HEK293 (cell line): ENCODE data around the gene BCKDHA.
A peak's percentile ranks its signal among the peaks of the same experiment; 100 is the strongest.

Experiments used
- GLIS1 ChIP-seq: fragments of 450-650 bp; formaldehyde crosslinking; IDR thresholded peaks from 2 replicates; pipeline ENCODE4 v1.5.1; 2016; ENCODE audit warnings: missing biosample characterization, missing genetic modification characterization
- KLF1 ChIP-seq: fragments of 450-650 bp; formaldehyde crosslinking; IDR thresholded peaks from 2 replicates; pipeline ENCODE4 v1.5.1; 2016; ENCODE audit warnings: missing biosample characterization, missing genetic modification characterization
- KLF9 ChIP-seq: fragments of 450-650 bp; formaldehyde crosslinking; IDR thresholded peaks from 2 replicates; pipeline ENCODE4 v1.5.1; 2016; ENCODE audit warnings: missing biosample characterization, missing genetic modification characterization, low read depth
- OVOL3 ChIP-seq: fragments of 450-650 bp; formaldehyde crosslinking; IDR thresholded peaks from 2 replicates; pipeline ENCODE4 v1.5.1; 2016; ENCODE audit warnings: missing biosample characterization, missing genetic modification characterization
- SALL2 ChIP-seq: fragments of 450-650 bp; formaldehyde crosslinking; IDR thresholded peaks from 2 replicates; pipeline ENCODE4 v1.5.0; 2017; ENCODE audit warnings: missing biosample characterization, mild to moderate bottlenecking, missing genetic modification characterization, borderline replicate concordance
- SP7 ChIP-seq: fragments of 450-650 bp; formaldehyde crosslinking; IDR thresholded peaks from 2 replicates; pipeline ENCODE4 v1.5.1; 2016; ENCODE audit warnings: missing biosample characterization, missing genetic modification characterization
- WT1 ChIP-seq: fragments of 450-650 bp; formaldehyde crosslinking; IDR thresholded peaks from 2 replicates; pipeline ENCODE4 v1.5.1; 2016; ENCODE audit warnings: missing biosample characterization, missing genetic modification characterization
- ZBTB21 ChIP-seq: fragments of 450-650 bp; formaldehyde crosslinking; IDR thresholded peaks from 2 replicates; pipeline ENCODE4 v1.5.1; 2017; ENCODE audit warnings: missing biosample characterization, missing genetic modification characterization
- ZBTB48 ChIP-seq: fragments of 450-650 bp; formaldehyde crosslinking; IDR thresholded peaks from 2 replicates; pipeline ENCODE4 v1.5.1; 2016; ENCODE audit warnings: missing biosample characterization, missing genetic modification characterization
- ZNF132 ChIP-seq: fragments of 450-650 bp; formaldehyde crosslinking; IDR thresholded peaks from 2 replicates; pipeline ENCODE4 v1.5.1; 2017; ENCODE audit warnings: missing biosample characterization, missing genetic modification characterization, borderline replicate concordance
- ZNF138 ChIP-seq: fragments of 450-650 bp; formaldehyde crosslinking; IDR thresholded peaks from 2 replicates; pipeline ENCODE4 v1.5.1; 2016; ENCODE audit warnings: missing biosample characterization, missing genetic modification characterization, borderline replicate concordance
- ZNF175 ChIP-seq: fragments of 450-650 bp; formaldehyde crosslinking; IDR thresholded peaks from 2 replicates; pipeline ENCODE4 v1.5.1; 2016; ENCODE audit warnings: missing biosample characterization, missing genetic modification characterization
- ZNF18 ChIP-seq: fragments of 450-650 bp; formaldehyde crosslinking; IDR thresholded peaks from 2 replicates; pipeline ENCODE4 v1.5.1; 2016; ENCODE audit warnings: missing biosample characterization, missing genetic modification characterization
- ZNF202 ChIP-seq: fragments of 450-650 bp; formaldehyde crosslinking; IDR thresholded peaks from 2 replicates; pipeline ENCODE4 v1.5.1; 2016; ENCODE audit warnings: missing biosample characterization, missing genetic modification characterization, borderline replicate concordance
- ZNF214 ChIP-seq: fragments of 450-650 bp; formaldehyde crosslinking; IDR thresholded peaks from 2 replicates; pipeline ENCODE4 v1.5.1; 2017; ENCODE audit warnings: missing biosample characterization, mild to moderate bottlenecking, missing genetic modification characterization, borderline replicate concordance
- ZNF266 ChIP-seq: fragments of 450-650 bp; formaldehyde crosslinking; IDR thresholded peaks from 2 replicates; pipeline ENCODE4 v1.5.1; 2016; ENCODE audit warnings: missing biosample characterization, missing genetic modification characterization, low read depth
- ZNF274 ChIP-seq, 2 experiments: fragments of 200-500 bp in 1 of 2; fragments of 450-650 bp in 1 of 2; sonication (Bioruptor generic) in 1 of 2; formaldehyde crosslinking in 1 of 2; IDR thresholded peaks; 2 replicates each; pipeline versions ENCODE4 v1.5.1 to v1.6.1; 2014 to 2016; ENCODE audit warnings: borderline replicate concordance in 1 of 2, inconsistent platforms in 1 of 2, low read length in 1 of 2, missing biosample characterization in 1 of 2, missing genetic modification characterization in 1 of 2
- ZNF350 ChIP-seq: fragments of 450-650 bp; formaldehyde crosslinking; IDR thresholded peaks from 2 replicates; pipeline ENCODE4 v1.5.0; 2017; ENCODE audit warnings: missing biosample characterization, mild to moderate bottlenecking, missing genetic modification characterization
- ZNF501 ChIP-seq: fragments of 450-650 bp; formaldehyde crosslinking; IDR thresholded peaks from 2 replicates; pipeline ENCODE4 v1.5.1; 2016; ENCODE audit warnings: missing biosample characterization, missing genetic modification characterization
- ZNF530 ChIP-seq: fragments of 450-650 bp; formaldehyde crosslinking; IDR thresholded peaks from 2 replicates; pipeline ENCODE4 v1.5.1; 2016; ENCODE audit warnings: low read depth, missing biosample characterization, missing genetic modification characterization
- ZNF560 ChIP-seq: fragments of 450-650 bp; formaldehyde crosslinking; IDR thresholded peaks from 2 replicates; pipeline ENCODE4 v1.5.1; 2017; ENCODE audit warnings: missing biosample characterization, missing genetic modification characterization, borderline replicate concordance
- ZNF623 ChIP-seq: fragments of 450-650 bp; formaldehyde crosslinking; IDR thresholded peaks from 2 replicates; pipeline ENCODE4 v1.5.1; 2016; ENCODE audit warnings: missing biosample characterization, missing genetic modification characterization
- ZNF670 ChIP-seq: fragments of 450-650 bp; formaldehyde crosslinking; IDR thresholded peaks from 2 replicates; pipeline ENCODE4 v1.5.1; 2016; ENCODE audit warnings: missing biosample characterization, missing genetic modification characterization, low read depth
- ZNF701 ChIP-seq: fragments of 450-650 bp; formaldehyde crosslinking; IDR thresholded peaks from 2 replicates; pipeline ENCODE4 v1.5.1; 2016; ENCODE audit warnings: missing biosample characterization, missing genetic modification characterization
- ZNF76 ChIP-seq: fragments of 450-650 bp; formaldehyde crosslinking; IDR thresholded peaks from 2 replicates; pipeline ENCODE4; 2016; ENCODE audit warnings: low read depth, missing biosample characterization, missing genetic modification characterization, borderline replicate concordance
- TF ChIP-seq, protein P1 (sequence below): fragments of 450-650 bp; formaldehyde crosslinking; IDR thresholded peaks from 2 replicates; pipeline ENCODE4 v1.5.1; 2016; ENCODE audit warnings: missing biosample characterization, missing genetic modification characterization, borderline replicate concordance
- TF ChIP-seq, protein P2 (sequence below): fragments of 450-650 bp; formaldehyde crosslinking; IDR thresholded peaks from 2 replicates; pipeline ENCODE4 v1.5.1; 2017; ENCODE audit warnings: missing biosample characterization, missing genetic modification characterization
- TF ChIP-seq, protein P3 (sequence below): fragments of 450-650 bp; formaldehyde crosslinking; IDR thresholded peaks from 2 replicates; pipeline ENCODE4 v1.5.1; 2016; ENCODE audit warnings: missing biosample characterization, missing genetic modification characterization
- TF ChIP-seq, protein P4 (sequence below): fragments of 450-650 bp; formaldehyde crosslinking; IDR thresholded peaks from 2 replicates; pipeline ENCODE4 v1.5.1; 2016; ENCODE audit warnings: missing biosample characterization, missing genetic modification characterization

The BCKDHA gene

DNA sequence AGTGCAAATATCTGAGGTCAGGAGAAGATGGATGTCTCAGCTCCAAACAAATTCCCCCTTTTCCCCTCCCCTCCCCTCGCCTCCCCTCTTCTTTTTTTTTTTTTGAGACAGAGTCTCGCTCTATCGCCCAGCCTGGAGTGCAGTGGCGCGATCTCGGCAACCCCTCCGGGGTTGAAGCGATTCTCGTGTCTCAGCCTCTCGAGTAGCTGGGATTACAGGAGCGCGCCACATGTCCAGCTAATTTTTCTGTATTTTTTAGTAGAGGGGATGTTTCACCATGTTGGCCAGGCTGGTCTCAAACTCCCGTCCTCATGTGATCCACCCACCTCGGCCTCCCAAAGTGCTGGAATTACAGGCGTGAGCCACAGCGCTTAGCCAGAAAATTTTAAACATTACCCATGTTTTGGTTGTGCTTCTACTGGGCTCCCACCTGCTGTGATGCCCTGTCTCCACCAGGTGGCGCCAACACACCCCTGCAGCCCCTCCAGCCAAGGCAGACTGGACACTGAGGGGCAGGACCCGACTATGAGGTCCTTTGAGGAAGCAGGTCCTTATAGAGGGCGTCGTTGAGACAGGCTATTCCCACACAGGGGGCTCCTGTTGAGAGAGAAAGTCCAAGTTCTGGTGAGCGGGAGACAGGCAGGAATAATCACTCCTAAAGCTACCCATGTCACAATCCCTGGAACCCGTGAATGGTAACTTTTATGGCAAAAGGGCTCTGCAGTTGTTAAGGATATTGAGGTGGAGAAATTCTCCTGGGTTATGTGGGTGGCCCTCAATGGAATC lies 51.7 kb downstream of the BCKDHA start (continued):
- no peak for TF ChIP-seq ZNF350 (tag by site-specific recombination)
- TF ChIP-seq ZNF76 (tag by site-specific recombination), result no peak
- 0 out of 2 replicates have a peak, but pooled peaks have one; percentile 11 for TF ChIP-seq KLF1 (tag by site-specific recombination)
- no peak for TF ChIP-seq ZBTB48 (tag by site-specific recombination)
- TF ChIP-seq SALL2 (tag by site-specific recombination), result no peak
- TF ChIP-seq, protein P1, sequence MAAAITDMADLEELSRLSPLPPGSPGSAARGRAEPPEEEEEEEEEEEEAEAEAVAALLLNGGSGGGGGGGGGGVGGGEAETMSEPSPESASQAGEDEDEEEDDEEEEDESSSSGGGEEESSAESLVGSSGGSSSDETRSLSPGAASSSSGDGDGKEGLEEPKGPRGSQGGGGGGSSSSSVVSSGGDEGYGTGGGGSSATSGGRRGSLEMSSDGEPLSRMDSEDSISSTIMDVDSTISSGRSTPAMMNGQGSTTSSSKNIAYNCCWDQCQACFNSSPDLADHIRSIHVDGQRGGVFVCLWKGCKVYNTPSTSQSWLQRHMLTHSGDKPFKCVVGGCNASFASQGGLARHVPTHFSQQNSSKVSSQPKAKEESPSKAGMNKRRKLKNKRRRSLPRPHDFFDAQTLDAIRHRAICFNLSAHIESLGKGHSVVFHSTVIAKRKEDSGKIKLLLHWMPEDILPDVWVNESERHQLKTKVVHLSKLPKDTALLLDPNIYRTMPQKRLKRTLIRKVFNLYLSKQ (tag by site-specific recombination), result no peak
- TF ChIP-seq ZBTB21 (tag by site-specific recombination), result no peak
- no peak for TF ChIP-seq ZNF266 (tag by site-specific recombination)
- no peak for TF ChIP-seq ZNF214
- TF ChIP-seq WT1, result peak; percentile 34; the same call in 1 of the 2 replicates
- no peak for TF ChIP-seq ZNF175 (tag by site-specific recombination)
- TF ChIP-seq ZNF501 (tag by site-specific recombination), result peak; percentile 47; the same call in 1 of the 2 replicates
- no peak for TF ChIP-seq ZNF132 (tag by site-specific recombination)
- TF ChIP-seq ZNF623, result no peak
- TF ChIP-seq, protein P2, sequence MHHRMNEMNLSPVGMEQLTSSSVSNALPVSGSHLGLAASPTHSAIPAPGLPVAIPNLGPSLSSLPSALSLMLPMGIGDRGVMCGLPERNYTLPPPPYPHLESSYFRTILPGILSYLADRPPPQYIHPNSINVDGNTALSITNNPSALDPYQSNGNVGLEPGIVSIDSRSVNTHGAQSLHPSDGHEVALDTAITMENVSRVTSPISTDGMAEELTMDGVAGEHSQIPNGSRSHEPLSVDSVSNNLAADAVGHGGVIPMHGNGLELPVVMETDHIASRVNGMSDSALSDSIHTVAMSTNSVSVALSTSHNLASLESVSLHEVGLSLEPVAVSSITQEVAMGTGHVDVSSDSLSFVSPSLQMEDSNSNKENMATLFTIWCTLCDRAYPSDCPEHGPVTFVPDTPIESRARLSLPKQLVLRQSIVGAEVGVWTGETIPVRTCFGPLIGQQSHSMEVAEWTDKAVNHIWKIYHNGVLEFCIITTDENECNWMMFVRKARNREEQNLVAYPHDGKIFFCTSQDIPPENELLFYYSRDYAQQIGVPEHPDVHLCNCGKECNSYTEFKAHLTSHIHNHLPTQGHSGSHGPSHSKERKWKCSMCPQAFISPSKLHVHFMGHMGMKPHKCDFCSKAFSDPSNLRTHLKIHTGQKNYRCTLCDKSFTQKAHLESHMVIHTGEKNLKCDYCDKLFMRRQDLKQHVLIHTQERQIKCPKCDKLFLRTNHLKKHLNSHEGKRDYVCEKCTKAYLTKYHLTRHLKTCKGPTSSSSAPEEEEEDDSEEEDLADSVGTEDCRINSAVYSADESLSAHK (tag by site-specific recombination), result no peak
- TF ChIP-seq ZNF202 (tag by site-specific recombination), result no peak
- no peak for TF ChIP-seq ZNF138 (tag by site-specific recombination)
- TF ChIP-seq, protein P3, sequence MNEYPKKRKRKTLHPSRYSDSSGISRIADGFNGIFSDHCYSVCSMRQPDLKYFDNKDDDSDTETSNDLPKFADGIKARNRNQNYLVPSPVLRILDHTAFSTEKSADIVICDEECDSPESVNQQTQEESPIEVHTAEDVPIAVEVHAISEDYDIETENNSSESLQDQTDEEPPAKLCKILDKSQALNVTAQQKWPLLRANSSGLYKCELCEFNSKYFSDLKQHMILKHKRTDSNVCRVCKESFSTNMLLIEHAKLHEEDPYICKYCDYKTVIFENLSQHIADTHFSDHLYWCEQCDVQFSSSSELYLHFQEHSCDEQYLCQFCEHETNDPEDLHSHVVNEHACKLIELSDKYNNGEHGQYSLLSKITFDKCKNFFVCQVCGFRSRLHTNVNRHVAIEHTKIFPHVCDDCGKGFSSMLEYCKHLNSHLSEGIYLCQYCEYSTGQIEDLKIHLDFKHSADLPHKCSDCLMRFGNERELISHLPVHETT (tag by site-specific recombination), result no peak; the same call in 1 of the 2 replicates
- TF ChIP-seq ZNF701 (tag by site-specific recombination), result no peak
- no peak for TF ChIP-seq ZNF560
- TF ChIP-seq SP7, result peak; percentile 72
- TF ChIP-seq ZNF274 (IDR thresholded peaks at IDR 0.05; ENCODE audit: low read length), result no peak
- TF ChIP-seq ZNF274 (tag by site-specific recombination; IDR thresholded peaks at IDR 0.05; ENCODE audit: borderline replicate concordance), result no peak
- TF ChIP-seq, protein P4, sequence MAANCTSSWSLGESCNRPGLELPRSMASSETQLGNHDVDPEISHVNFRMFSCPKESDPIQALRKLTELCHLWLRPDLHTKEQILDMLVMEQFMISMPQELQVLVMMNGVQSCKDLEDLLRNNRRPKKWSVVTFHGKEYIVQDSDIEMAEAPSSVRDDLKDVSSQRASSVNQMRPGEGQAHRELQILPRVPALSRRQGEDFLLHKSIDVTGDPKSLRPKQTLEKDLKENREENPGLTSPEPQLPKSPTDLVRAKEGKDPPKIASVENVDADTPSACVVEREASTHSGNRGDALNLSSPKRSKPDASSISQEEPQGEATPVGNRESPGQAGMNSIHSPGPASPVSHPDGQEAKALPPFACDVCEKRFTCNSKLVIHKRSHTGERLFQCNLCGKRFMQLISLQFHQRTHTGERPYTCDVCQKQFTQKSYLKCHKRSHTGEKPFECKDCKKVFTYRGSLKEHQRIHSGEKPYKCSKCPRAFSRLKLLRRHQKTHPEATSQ (tag by site-specific recombination), result no peak
- no peak for TF ChIP-seq ZNF670 (tag by site-specific recombination)
- no peak for TF ChIP-seq OVOL3 (tag by site-specific recombination)
- no peak for TF ChIP-seq ZNF530 (tag by site-specific recombination)
- peak; percentile 76 for TF ChIP-seq GLIS1 (tag by site-specific recombination)
- peak; percentile 79 for TF ChIP-seq ZNF18 (tag by site-specific recombination)
- TF ChIP-seq KLF9 (tag by site-specific recombination), result no peak
